Right atrium auricular region (tissue), 2 donors: Measurements from ENCODE around the gene CDC45. TPM values are rescaled to one million over a fixed set of nuclear protein-coding genes. Genes with fewer than 3 reads are reported as not detected.

ENCODE experiments used
- DNase-seq: peaks from one replicate; pipeline ENCODE4 v3.0.0-alpha.2; 2019; ENCODE audit warnings: low spot score
- H3K27ac ChIP-seq, 2 donors: fragments of 200-600 bp; sonication (generic); 1 replicate in 1 of 2; 2 replicates in 1 of 2; pipeline ENCODE4 v1.5.1; 2016 to 2019
- H3K27me3 ChIP-seq, 2 donors: fragments of 200-600 bp; sonication (generic); one replicate each; pipeline versions ENCODE4 v1.5.1 to v1.6.0; 2017 to 2019
- H3K36me3 ChIP-seq: fragments of 200-600 bp; sonication (generic); one replicate; pipeline ENCODE4 v1.5.1; 2016
- H3K4me1 ChIP-seq, 2 donors: fragments of 200-600 bp; sonication (generic); one replicate each; pipeline versions ENCODE4 v1.5.1 to v1.6.0; 2017 to 2019
- H3K4me3 ChIP-seq, 2 donors: fragments of 200-600 bp; sonication (generic); 1 replicate in 1 of 2; 2 replicates in 1 of 2; pipeline ENCODE4 v1.5.1; 2017 to 2019; ENCODE audit warnings: mild to moderate bottlenecking in 1 of 2, moderate library complexity in 1 of 2
- H3K9me3 ChIP-seq, 2 donors: fragments of 200-600 bp; sonication (generic); one replicate each; pipeline ENCODE4 v1.5.1; 2019
- total RNA-seq, 2 donors: library from RNA; depleted of rRNA; stranded (reverse); fragments of >200 nt; gene quantifications; one replicate each; pipeline ENCODE4 v1.1.0, GENCODE V29; 2016
- TF ChIP-seq, protein P1 (sequence below), 2 donors: fragments of 200-600 bp; sonication (generic); IDR thresholded peaks; one replicate each; pipeline ENCODE4 v1.5.1; 2019; ENCODE audit warnings: antibody characterized with exemption in 2 of 2

The CDC45 gene
- total RNA-seq, 2 donors from 2014 or later = 3.3 TPM; not detected in 1

DNA sequence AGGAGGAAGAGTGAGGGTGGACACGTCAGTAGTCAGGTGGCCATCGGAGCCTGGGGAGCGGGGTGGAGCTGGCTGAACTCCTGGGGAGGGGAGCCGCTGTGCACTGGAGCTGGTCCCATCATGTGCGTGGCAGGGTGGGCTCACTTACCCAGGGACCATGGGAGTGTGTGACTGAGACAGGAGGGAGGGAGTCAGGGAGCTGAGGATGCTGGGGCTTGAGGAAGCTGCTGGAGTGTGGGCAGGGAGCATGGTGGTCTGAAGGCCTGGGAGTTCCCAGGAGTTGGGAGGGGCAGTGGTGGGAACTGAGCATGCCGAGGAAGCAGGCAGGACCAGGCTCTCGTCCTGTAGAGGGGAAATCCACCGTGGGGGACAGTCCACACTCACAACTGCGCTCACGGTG is 26.5 kb downstream of the CDC45 start:
- TF ChIP-seq, protein P1, sequence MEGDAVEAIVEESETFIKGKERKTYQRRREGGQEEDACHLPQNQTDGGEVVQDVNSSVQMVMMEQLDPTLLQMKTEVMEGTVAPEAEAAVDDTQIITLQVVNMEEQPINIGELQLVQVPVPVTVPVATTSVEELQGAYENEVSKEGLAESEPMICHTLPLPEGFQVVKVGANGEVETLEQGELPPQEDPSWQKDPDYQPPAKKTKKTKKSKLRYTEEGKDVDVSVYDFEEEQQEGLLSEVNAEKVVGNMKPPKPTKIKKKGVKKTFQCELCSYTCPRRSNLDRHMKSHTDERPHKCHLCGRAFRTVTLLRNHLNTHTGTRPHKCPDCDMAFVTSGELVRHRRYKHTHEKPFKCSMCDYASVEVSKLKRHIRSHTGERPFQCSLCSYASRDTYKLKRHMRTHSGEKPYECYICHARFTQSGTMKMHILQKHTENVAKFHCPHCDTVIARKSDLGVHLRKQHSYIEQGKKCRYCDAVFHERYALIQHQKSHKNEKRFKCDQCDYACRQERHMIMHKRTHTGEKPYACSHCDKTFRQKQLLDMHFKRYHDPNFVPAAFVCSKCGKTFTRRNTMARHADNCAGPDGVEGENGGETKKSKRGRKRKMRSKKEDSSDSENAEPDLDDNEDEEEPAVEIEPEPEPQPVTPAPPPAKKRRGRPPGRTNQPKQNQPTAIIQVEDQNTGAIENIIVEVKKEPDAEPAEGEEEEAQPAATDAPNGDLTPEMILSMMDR (IDR thresholded peaks at IDR 0.05) = no peak
- H3K4me1 ChIP-seq = no peaks in the 10 kb centered on the region
- H3K27me3 ChIP-seq = no peaks in the 10 kb centered on the region
- no peaks in the 10 kb centered on the region for H3K36me3 ChIP-seq
- no peak for DNase-seq
- no peak overlapping the region for H3K27ac ChIP-seq
- H3K4me3 ChIP-seq = no peak overlapping the region
- no peaks in the 10 kb centered on the region for H3K9me3 ChIP-seq

DNA sequence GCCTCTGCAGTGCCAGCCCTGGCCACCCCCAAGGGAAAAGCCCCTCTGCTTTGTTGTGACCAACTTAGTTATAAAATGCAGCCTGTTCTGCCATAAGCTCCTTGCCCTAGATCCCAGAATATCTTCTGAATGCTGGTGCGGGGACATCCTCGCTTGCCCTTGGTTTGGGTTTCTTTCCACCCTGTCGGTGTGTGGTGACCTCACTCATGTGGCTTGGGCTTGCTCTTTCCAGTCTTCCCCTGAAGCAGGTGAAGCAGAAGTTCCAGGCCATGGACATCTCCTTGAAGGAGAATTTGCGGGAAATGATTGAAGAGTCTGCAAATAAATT is 27.8 kb downstream of the CDC45 start:
- H3K27me3 ChIP-seq = no peaks in the 10 kb centered on the region
- no peak for DNase-seq
- TF ChIP-seq, protein P1 (IDR thresholded peaks at IDR 0.05) = no peak
- no peaks in the 10 kb centered on the region for H3K36me3 ChIP-seq
- no peaks in the 10 kb centered on the region for H3K4me1 ChIP-seq
- no peak overlapping the region for H3K27ac ChIP-seq
- no peak overlapping the region for H3K4me3 ChIP-seq
- no peaks in the 10 kb centered on the region for H3K9me3 ChIP-seq

DNA sequence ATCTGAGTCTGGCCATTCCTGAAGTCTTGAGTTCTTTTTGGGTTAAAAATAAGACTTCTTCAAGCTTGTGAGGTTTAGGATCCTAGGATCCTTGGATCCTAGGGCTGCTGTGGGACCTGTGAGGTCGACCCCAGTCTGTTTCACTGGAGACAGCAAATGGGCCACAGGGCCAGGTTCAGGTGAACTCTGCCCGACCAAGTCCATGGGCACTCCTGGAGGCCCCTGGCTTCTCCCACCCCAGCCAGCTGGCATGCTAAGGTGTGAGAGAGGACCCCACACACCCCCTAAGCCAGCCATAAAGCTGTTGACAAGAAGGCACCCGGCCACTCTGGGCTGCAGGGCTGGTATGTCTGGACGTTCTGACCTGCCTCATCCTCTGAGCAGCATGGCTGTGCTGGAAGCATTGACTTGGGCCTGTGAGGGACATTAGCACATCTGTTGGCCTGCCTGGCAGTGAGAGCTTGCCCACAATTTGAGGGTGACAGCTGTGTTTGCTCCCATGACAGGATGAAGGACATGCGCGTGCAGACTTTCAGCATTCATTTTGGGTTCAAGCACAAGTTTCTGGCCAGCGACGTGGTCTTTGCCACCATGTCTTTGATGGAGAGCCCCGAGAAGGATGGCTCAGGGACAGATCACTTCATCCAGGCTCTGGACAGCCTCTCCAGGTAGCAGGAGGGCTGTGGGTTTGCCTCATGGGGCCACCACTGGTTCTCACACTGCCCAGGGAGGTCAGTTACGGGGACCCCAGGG is 28.5 kb downstream of the CDC45 start:
- H3K36me3 ChIP-seq = no peaks in the 10 kb centered on the region
- H3K4me3 ChIP-seq = no peak overlapping the region
- no peaks in the 10 kb centered on the region for H3K4me1 ChIP-seq
- H3K27me3 ChIP-seq = no peaks in the 10 kb centered on the region
- H3K9me3 ChIP-seq = peaks cover 0 to 2% of the 10 kb centered on the region in 2 donors
- DNase-seq = no peak
- H3K27ac ChIP-seq = no peak overlapping the region
- TF ChIP-seq, protein P1 (IDR thresholded peaks at IDR 0.05) = no peak

DNA sequence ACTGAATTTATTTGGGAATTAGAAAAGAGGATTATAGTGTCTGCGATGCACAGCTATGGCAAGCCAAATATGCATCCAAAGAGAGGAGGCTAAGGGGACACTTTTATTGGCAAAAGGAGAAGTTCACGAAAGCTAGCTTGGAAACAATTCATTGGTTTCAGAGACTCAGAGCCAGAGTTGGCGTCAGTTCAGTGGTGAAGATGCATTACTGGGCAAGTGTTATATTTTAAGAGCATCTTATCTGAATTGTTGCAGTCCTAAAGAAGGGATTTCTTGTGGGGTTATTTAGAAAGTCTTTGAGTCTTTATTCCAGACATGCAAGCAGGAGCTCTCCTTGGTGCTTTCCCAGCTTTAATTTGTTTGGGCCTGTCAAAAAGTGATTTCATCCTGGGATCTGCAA is 29.5 kb downstream of the CDC45 start:
- DNase-seq = no peak
- Histone ChIP-seq H3K27me3 (no peaks in the 10 kb centered on the region), H3K9me3 (peaks cover 0 to 12% of the 10 kb centered on the region in 2 donors), H3K36me3 (no peaks in the 10 kb centered on the region), H3K4me3 (no peak overlapping the region), H3K4me1 (no peaks in the 10 kb centered on the region), H3K27ac (no peak overlapping the region)
- TF ChIP-seq, protein P1 (IDR thresholded peaks at IDR 0.05) = no peak

DNA sequence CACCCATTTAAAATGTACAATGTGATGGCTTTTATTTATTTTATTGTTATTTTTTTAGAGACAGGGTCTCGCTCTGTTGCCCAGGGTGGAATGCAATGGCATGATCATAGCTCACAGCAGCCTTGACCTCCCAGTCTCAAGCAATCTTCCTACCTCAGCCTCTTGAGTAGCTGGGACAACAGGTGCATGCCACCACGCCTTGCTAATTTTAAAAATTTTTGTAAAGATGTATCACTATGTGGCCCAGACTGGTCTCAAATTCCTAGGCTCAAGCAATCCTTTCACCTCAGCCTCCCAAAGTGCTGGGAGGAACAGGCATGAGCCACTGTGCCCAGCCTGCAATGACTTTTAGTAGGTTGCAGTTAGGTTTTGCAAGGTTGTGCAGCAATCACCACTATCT is 30.2 kb downstream of the CDC45 start:
- Histone ChIP-seq H3K27ac (no peak overlapping the region), H3K36me3 (no peaks in the 10 kb centered on the region), H3K27me3 (no peaks in the 10 kb centered on the region), H3K9me3 (peaks cover 0 to 14% of the 10 kb centered on the region in 2 donors), H3K4me1 (no peaks in the 10 kb centered on the region), H3K4me3 (no peak overlapping the region)
- TF ChIP-seq, protein P1 (IDR thresholded peaks at IDR 0.05) = no peak
- DNase-seq = no peak

DNA sequence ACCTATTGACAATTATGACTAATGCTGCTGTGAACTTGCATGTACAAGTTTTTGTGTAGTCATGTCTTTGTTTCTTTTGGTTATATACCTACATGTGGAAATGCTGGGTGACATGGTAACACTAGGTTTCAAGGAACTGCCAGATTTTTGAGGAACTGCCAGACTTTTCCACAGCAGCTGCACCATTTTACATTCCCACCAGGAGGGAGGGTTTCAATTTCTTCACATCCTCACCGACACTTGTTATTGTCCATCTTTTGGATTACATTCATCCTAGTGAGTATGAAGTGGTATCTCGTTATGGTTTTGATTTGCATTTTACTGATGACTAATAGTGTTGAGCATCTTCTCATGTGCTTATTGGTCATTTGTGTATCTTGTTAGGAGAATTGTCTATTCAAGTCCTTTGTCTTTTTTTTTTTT is 31.2 kb downstream of the CDC45 start:
- H3K9me3 ChIP-seq = peaks cover 0 to 14% of the 10 kb centered on the region in 2 donors
- TF ChIP-seq, protein P1 (IDR thresholded peaks at IDR 0.05) = no peak
- H3K36me3 ChIP-seq = no peaks in the 10 kb centered on the region
- no peaks in the 10 kb centered on the region for H3K27me3 ChIP-seq
- no peak overlapping the region for H3K27ac ChIP-seq
- DNase-seq = no peak
- no peak overlapping the region for H3K4me3 ChIP-seq
- H3K4me1 ChIP-seq = no peaks in the 10 kb centered on the region
